GM19467 (cell line): ENCODE results near the gene SLC66A3.
"Not testable (repeated sequence)": the region's sequence is repeated elsewhere in the genome, so short reads cannot be mapped to it uniquely, and the experiment has no call there.

ENCODE experiments used
- ATAC-seq: cut with Tn5 transposase; IDR thresholded peaks from one replicate; pipeline ENCODE4 v1.9.1; 2021; ENCODE audit warnings: mild to moderate bottlenecking, moderate library complexity; ENCODE audit not compliant: unreplicated experiment

SLC66A3 gene

GRCh38 chr2:11160731-11161455 is 5.6 kb downstream of the SLC66A3 start:
- peak; percentile 67 for ATAC-seq

GRCh38 chr2:11161747-11162146 is 6.5 kb downstream of the SLC66A3 start:
- ATAC-seq, result no peak

- ATAC-seq, result no peak
Observed at GRCh38 chr2:11163439-11164317, 8.4 kb downstream of the SLC66A3 start.

GRCh38 chr2:11165046-11165445 is 9.8 kb downstream of the SLC66A3 start:
- ATAC-seq, result not testable (repeated sequence)

GRCh38 chr2:11166476-11166875 is 11.2 kb downstream of the SLC66A3 start:
- no peak for ATAC-seq

- no peak for ATAC-seq
Observed at GRCh38 chr2:11168488-11168887, 13.2 kb downstream of the SLC66A3 start.

- no peak for ATAC-seq
Observed at GRCh38 chr2:11169333-11169732, 14.1 kb downstream of the SLC66A3 start.

- no peak for ATAC-seq
Observed at GRCh38 chr2:11174222-11174621, 19.0 kb downstream of the SLC66A3 start.

GRCh38 chr2:11175293-11175795 is 20.1 kb downstream of the SLC66A3 start:
- no peak for ATAC-seq

GRCh38 chr2:11177871-11178690 is 22.8 kb downstream of the SLC66A3 start:
- ATAC-seq, result no peak

GRCh38 chr2:11179196-11179595 is 23.9 kb downstream of the SLC66A3 start:
- no peak for ATAC-seq

GRCh38 chr2:11179899-11180298 is 24.6 kb downstream of the SLC66A3 start:
- ATAC-seq, result no peak

GRCh38 chr2:11180653-11181052 is 25.4 kb downstream of the SLC66A3 start:
- no peak for ATAC-seq

- ATAC-seq, result no peak
Observed at GRCh38 chr2:11182951-11183350, 27.7 kb downstream of the SLC66A3 start.

- ATAC-seq, result no peak
Observed at GRCh38 chr2:11186145-11186544, 30.9 kb downstream of the SLC66A3 start.

- ATAC-seq, result no peak
Observed at GRCh38 chr2:11187083-11187619, 31.9 kb downstream of the SLC66A3 start.

GRCh38 chr2:11187731-11188130 is 32.5 kb downstream of the SLC66A3 start:
- no peak for ATAC-seq

GRCh38 chr2:11196246-11196645 is 41.0 kb downstream of the SLC66A3 start:
- no peak for ATAC-seq

- no peak for ATAC-seq
Observed at GRCh38 chr2:11200651-11201050, 45.4 kb downstream of the SLC66A3 start.

GRCh38 chr2:11201969-11202368 is 46.7 kb downstream of the SLC66A3 start:
- no peak for ATAC-seq

- ATAC-seq, result no peak
Observed at GRCh38 chr2:11203480-11203879, 48.2 kb downstream of the SLC66A3 start.
